HFFc6 (cell line): ENCODE data around the gene KDM2A. TPM values are rescaled to one million over a fixed set of nuclear protein-coding genes. Genes with fewer than 3 reads are reported as not detected.

Experiments
- DNase-seq: peaks from one replicate; pipeline ENCODE4 v3.0.0-alpha.2; 2018
- H3K27ac Mint-ChIP-seq: 2 replicates; pipeline ENCODE4 v1.8.0; 2020; ENCODE audit warnings: mild to moderate bottlenecking, mixed read lengths
- H3K27me3 Mint-ChIP-seq: 2 replicates; pipeline ENCODE4 v1.8.0; 2021; ENCODE audit warnings: mild to moderate bottlenecking, moderate library complexity, mixed read lengths; ENCODE audit not compliant: insufficient read depth
- H3K36me3 Mint-ChIP-seq: 2 replicates; pipeline ENCODE4 v1.8.0; 2021; ENCODE audit warnings: low read depth, mixed read lengths
- H3K4me1 Mint-ChIP-seq: 2 replicates; pipeline ENCODE4 v1.8.0; 2020; ENCODE audit warnings: low read depth, mixed read lengths
- H3K4me3 Mint-ChIP-seq: 2 replicates; pipeline ENCODE4 v1.8.0; 2020; ENCODE audit warnings: mild to moderate bottlenecking, moderate library complexity, mixed read lengths
- H3K9me3 Mint-ChIP-seq: 2 replicates; pipeline ENCODE4 v1.8.0; 2020; ENCODE audit warnings: mild to moderate bottlenecking, mixed read lengths
- CTCF ChIP-seq: fragments of 200-600 bp; sonication (generic); IDR thresholded peaks from 2 replicates; pipeline ENCODE4 v1.5.0; 2021; ENCODE audit warnings: antibody characterized with exemption, mild to moderate bottlenecking
- total RNA-seq, 6 experiments: library from RNA; stranded (reverse); fragmentation: NEBNext Ultra II Directional; extraction: Animal tissue kit (Norgen Biotek cat#: 25700); gene quantifications; 2 replicates in 1 of 6; 3 replicates in 5 of 6; pipeline ENCODE4 v1.2.3, GENCODE V29; 2021

KDM2A gene
- total RNA-seq, 6 experiments from 2014 or later: 46.1 to 55.0 (median 49.7) TPM

- no peak for DNase-seq
- Mint-ChIP-seq H3K9me3 (no peaks in the 10 kb centered on the region), H3K36me3 (peaks cover 8% of the 10 kb centered on the region), H3K27ac (peak overlapping the region; percentile 98), H3K27me3 (peaks cover 6% of the 10 kb centered on the region), H3K4me1 (peaks cover 18% of the 10 kb centered on the region), H3K4me3 (peak overlapping the region; percentile 80)
- no peak for TF ChIP-seq CTCF
Observed at GRCh38 chr11:67287355-67288197, 168.5 kb downstream of the KDM2A start.

GRCh38 chr11:67288198-67288451 lies 169.1 kb downstream of the KDM2A start:
- peaks cover 14% of the 10 kb centered on the region for H3K36me3 Mint-ChIP-seq

GRCh38 chr11:67288452-67289225 lies 169.6 kb downstream of the KDM2A start:
- peak overlapping the region; percentile 80 for H3K4me3 Mint-ChIP-seq
- peaks cover 29% of the 10 kb centered on the region for H3K4me1 Mint-ChIP-seq
- peaks cover 6% of the 10 kb centered on the region for H3K27me3 Mint-ChIP-seq
- peaks cover 18% of the 10 kb centered on the region for H3K36me3 Mint-ChIP-seq
- TF ChIP-seq CTCF: peak; percentile 64
- peak; percentile 79 for DNase-seq
- no peaks in the 10 kb centered on the region for H3K9me3 Mint-ChIP-seq
- H3K27ac Mint-ChIP-seq: peak overlapping the region; percentile 98

More at GRCh38 chr11:67288198-67288451, 169.1 kb downstream of the KDM2A start:
- peak overlapping the region; percentile 98 for H3K27ac Mint-ChIP-seq
- DNase-seq: no peak
- peaks cover 24% of the 10 kb centered on the region for H3K4me1 Mint-ChIP-seq
- TF ChIP-seq CTCF: no peak
- H3K27me3 Mint-ChIP-seq: peaks cover 6% of the 10 kb centered on the region
- no peaks in the 10 kb centered on the region for H3K9me3 Mint-ChIP-seq
- peak overlapping the region; percentile 80 for H3K4me3 Mint-ChIP-seq

- no peak for TF ChIP-seq CTCF
- Mint-ChIP-seq H3K4me1 (peaks cover 34% of the 10 kb centered on the region), H3K27ac (peak within 1 kb of the TSS; percentile 98), H3K4me3 (peak within 1 kb of the TSS; percentile 94), H3K9me3 (no peaks in the 10 kb centered on the region), H3K36me3 (peaks cover 24% of the 10 kb centered on the region), H3K27me3 (peaks cover 6% of the 10 kb centered on the region)
- no peak for DNase-seq
Observed at GRCh38 chr11:67289226-67289650, 170.2 kb downstream of the KDM2A start, which contains the start of gene ANKRD13D. Gene ANKRD13D, plus strand, starts transcription at chr11:67289303. Its CDS starts 158 bp downstream, at chr11:67289461.

- Mint-ChIP-seq H3K4me1 (peaks cover 34% of the 10 kb centered on the region), H3K36me3 (peaks cover 26% of the 10 kb centered on the region), H3K27ac (peak overlapping the region; percentile 79), H3K9me3 (peaks cover under 1% of the 10 kb centered on the region; the same call in 1 of the 2 replicates), H3K27me3 (peaks cover 6% of the 10 kb centered on the region), H3K4me3 (peak overlapping the region; percentile 94)
- no peak for DNase-seq
- TF ChIP-seq CTCF: no peak
Observed at GRCh38 chr11:67289651-67290479, 170.8 kb downstream of the KDM2A start.
